SK-N-SH treated with all-trans-retinoic acid at 6 μM for 48 hours (cell line): Measurements from ENCODE around the gene NPR1.

Source experiments
- ATAC-seq: fragments of 200-7000 bp; cut with Tn5 transposase; 3 replicates; pipeline ENCODE4 v1.9.1; 2020; ENCODE audit warnings: mild to moderate bottlenecking, moderate library complexity
- ARNTL ChIP-seq: fragments of 450-650 bp; formaldehyde crosslinking; IDR thresholded peaks from 2 replicates; pipeline ENCODE4 v1.5.0; 2020; ENCODE audit warnings: low read depth, mild to moderate bottlenecking, moderate library complexity, borderline replicate concordance
- BACH2 ChIP-seq: fragments of 250-450 bp; sonication (Bioruptor Pico); IDR thresholded peaks from 2 replicates; pipeline ENCODE4 v1.9.0; 2021; ENCODE audit warnings: mild to moderate bottlenecking, borderline replicate concordance
- CSDC2 ChIP-seq: fragments of 250-450 bp; sonication (Bioruptor Pico); IDR thresholded peaks from 2 replicates; pipeline ENCODE4 v1.5.0; 2020; ENCODE audit warnings: mild to moderate bottlenecking, moderate library complexity
- ESRRG ChIP-seq: fragments of 250-450 bp; sonication (Bioruptor Pico); IDR thresholded peaks from 2 replicates; pipeline ENCODE4 v1.6.1; 2021; ENCODE audit warnings: mild to moderate bottlenecking
- ISL1 ChIP-seq: fragments of 250-450 bp; sonication (Bioruptor Pico); IDR thresholded peaks from 2 replicates; pipeline ENCODE4 v2.1.2; 2022; ENCODE audit warnings: mild to moderate bottlenecking, moderate library complexity
- OSR1 ChIP-seq: fragments of 250-450 bp; sonication (Bioruptor Pico); IDR thresholded peaks from 2 replicates; pipeline ENCODE4 v1.8.0; 2022; ENCODE audit warnings: moderate library complexity, mild to moderate bottlenecking, inconsistent platforms
- SNAI2 ChIP-seq: fragments of 250-450 bp; sonication (Bioruptor Pico); IDR thresholded peaks from 2 replicates; pipeline ENCODE4 v1.5.0; 2020; ENCODE audit warnings: mild to moderate bottlenecking, moderate library complexity
- TCF4 ChIP-seq: fragments of 250-450 bp; sonication (Bioruptor Pico); IDR thresholded peaks from 2 replicates; pipeline ENCODE4 v1.8.0; 2021; ENCODE audit warnings: mild to moderate bottlenecking, moderate library complexity, borderline replicate concordance
- TOX ChIP-seq: fragments of 250-450 bp; sonication (Bioruptor Pico); IDR thresholded peaks from 2 replicates; pipeline ENCODE4 v1.8.0; 2021; ENCODE audit warnings: mild to moderate bottlenecking, moderate library complexity, borderline replicate concordance
- ZC3H10 ChIP-seq: fragments of 250-450 bp; sonication (Bioruptor Pico); IDR thresholded peaks from 2 replicates; pipeline ENCODE4 v1.5.1; 2021; ENCODE audit warnings: mild to moderate bottlenecking, moderate library complexity
- ZFP3 ChIP-seq: fragments of 250-450 bp; sonication (Bioruptor Pico); IDR thresholded peaks from 2 replicates; pipeline ENCODE4 v1.5.0; 2020; ENCODE audit warnings: mild to moderate bottlenecking, moderate library complexity
- ZFP30 ChIP-seq: fragments of 450-650 bp; formaldehyde crosslinking; IDR thresholded peaks from 2 replicates; pipeline ENCODE4 v1.5.0; 2022; ENCODE audit warnings: mild to moderate bottlenecking, moderate library complexity
- ZNF565 ChIP-seq: fragments of 450-650 bp; formaldehyde crosslinking; conservative IDR thresholded peaks from 2 replicates; pipeline ENCODE4 v1.5.0; 2020; ENCODE audit warnings: low read depth, mild to moderate bottlenecking, moderate library complexity
- ZNF70 ChIP-seq: fragments of 450-650 bp; formaldehyde crosslinking; IDR thresholded peaks from 2 replicates; pipeline ENCODE4 v1.5.0; 2020; ENCODE audit warnings: mild to moderate bottlenecking, moderate library complexity
- ZNF8 ChIP-seq: fragments of 450-650 bp; formaldehyde crosslinking; IDR thresholded peaks from 2 replicates; pipeline ENCODE4 v1.5.0; 2020; ENCODE audit warnings: mild to moderate bottlenecking, moderate library complexity
- TF ChIP-seq, protein P1 (sequence below): fragments of 250-450 bp; sonication (Bioruptor Pico); IDR thresholded peaks from 2 replicates; pipeline ENCODE4 v1.5.1; 2020; ENCODE audit warnings: low read depth, mild to moderate bottlenecking, moderate library complexity
- TF ChIP-seq, protein P2 (sequence below): fragments of 250-450 bp; sonication (Bioruptor Pico); IDR thresholded peaks from 2 replicates; pipeline ENCODE4 v1.8.0; 2020; ENCODE audit warnings: mild to moderate bottlenecking, moderate library complexity, borderline replicate concordance
- TF ChIP-seq, protein P3 (sequence below): fragments of 250-450 bp; sonication (Bioruptor Pico); IDR thresholded peaks from 2 replicates; pipeline ENCODE4 v1.5.1; 2021; ENCODE audit warnings: mild to moderate bottlenecking, moderate library complexity
- TF ChIP-seq, protein P4 (sequence below): fragments of 250-450 bp; sonication (Bioruptor Pico); IDR thresholded peaks from 2 replicates; pipeline ENCODE4 v1.8.0; 2021; ENCODE audit warnings: low read depth, mild to moderate bottlenecking, moderate library complexity, borderline replicate concordance
- TF ChIP-seq, protein P5 (sequence below): fragments of 250-450 bp; sonication (Bioruptor Pico); IDR thresholded peaks from 2 replicates; pipeline ENCODE4 v1.5.0; 2020; ENCODE audit warnings: mild to moderate bottlenecking, moderate library complexity

NPR1 gene

DNA sequence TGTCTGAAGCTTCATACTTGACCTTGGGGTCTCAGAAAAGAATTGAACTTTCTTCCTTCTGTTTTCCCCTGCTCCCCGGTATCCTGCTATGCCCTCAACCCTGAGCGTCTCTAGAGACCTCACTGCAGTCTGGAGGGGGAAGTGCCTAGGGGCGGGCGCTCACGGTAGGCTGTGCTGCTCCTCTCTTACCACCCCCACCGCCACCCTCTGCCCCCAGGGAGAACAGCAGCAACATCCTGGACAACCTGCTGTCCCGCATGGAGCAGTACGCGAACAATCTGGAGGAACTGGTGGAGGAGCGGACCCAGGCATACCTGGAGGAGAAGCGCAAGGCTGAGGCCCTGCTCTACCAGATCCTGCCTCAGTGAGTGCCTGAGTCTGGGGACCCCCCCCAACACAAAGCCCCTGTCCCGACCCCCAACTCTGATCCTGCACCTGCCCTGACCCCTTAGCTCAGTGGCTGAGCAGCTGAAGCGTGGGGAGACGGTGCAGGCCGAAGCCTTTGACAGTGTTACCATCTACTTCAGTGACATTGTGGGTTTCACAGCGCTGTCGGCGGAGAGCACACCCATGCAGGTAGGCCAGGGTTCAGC lies 10.3 kb downstream of the NPR1 start:
- TF ChIP-seq ZNF8 (CRISPR knock-in tag) (no peak), SNAI2 (CRISPR knock-in tag) (no peak), TCF4 (no peak), ISL1 (CRISPR knock-in tag) (no peak), TOX (CRISPR knock-in tag) (no peak), ARNTL (CRISPR knock-in tag) (no peak), CSDC2 (CRISPR knock-in tag) (no peak), OSR1 (CRISPR knock-in tag) (no peak), BACH2 (no peak), ESRRG (CRISPR knock-in tag) (no peak), ZNF70 (CRISPR knock-in tag) (no peak), ZFP30 (no peak), ZC3H10 (CRISPR knock-in tag) (no peak)
- TF ChIP-seq, protein P1, sequence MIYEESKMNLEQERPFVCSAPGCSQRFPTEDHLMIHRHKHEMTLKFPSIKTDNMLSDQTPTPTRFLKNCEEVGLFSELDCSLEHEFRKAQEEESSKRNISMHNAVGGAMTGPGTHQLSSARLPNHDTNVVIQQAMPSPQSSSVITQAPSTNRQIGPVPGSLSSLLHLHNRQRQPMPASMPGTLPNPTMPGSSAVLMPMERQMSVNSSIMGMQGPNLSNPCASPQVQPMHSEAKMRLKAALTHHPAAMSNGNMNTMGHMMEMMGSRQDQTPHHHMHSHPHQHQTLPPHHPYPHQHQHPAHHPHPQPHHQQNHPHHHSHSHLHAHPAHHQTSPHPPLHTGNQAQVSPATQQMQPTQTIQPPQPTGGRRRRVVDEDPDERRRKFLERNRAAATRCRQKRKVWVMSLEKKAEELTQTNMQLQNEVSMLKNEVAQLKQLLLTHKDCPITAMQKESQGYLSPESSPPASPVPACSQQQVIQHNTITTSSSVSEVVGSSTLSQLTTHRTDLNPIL (CRISPR knock-in tag) = no peak
- TF ChIP-seq, protein P2, sequence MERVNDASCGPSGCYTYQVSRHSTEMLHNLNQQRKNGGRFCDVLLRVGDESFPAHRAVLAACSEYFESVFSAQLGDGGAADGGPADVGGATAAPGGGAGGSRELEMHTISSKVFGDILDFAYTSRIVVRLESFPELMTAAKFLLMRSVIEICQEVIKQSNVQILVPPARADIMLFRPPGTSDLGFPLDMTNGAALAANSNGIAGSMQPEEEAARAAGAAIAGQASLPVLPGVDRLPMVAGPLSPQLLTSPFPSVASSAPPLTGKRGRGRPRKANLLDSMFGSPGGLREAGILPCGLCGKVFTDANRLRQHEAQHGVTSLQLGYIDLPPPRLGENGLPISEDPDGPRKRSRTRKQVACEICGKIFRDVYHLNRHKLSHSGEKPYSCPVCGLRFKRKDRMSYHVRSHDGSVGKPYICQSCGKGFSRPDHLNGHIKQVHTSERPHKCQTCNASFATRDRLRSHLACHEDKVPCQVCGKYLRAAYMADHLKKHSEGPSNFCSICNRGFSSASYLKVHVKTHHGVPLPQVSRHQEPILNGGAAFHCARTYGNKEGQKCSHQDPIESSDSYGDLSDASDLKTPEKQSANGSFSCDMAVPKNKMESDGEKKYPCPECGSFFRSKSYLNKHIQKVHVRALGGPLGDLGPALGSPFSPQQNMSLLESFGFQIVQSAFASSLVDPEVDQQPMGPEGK (CRISPR knock-in tag) = no peak
- TF ChIP-seq, protein P3, sequence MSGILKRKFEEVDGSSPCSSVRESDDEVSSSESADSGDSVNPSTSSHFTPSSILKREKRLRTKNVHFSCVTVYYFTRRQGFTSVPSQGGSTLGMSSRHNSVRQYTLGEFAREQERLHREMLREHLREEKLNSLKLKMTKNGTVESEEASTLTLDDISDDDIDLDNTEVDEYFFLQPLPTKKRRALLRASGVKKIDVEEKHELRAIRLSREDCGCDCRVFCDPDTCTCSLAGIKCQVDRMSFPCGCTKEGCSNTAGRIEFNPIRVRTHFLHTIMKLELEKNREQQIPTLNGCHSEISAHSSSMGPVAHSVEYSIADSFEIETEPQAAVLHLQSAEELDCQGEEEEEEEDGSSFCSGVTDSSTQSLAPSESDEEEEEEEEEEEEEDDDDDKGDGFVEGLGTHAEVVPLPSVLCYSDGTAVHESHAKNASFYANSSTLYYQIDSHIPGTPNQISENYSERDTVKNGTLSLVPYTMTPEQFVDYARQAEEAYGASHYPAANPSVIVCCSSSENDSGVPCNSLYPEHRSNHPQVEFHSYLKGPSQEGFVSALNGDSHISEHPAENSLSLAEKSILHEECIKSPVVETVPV = no peak
- TF ChIP-seq, protein P4, sequence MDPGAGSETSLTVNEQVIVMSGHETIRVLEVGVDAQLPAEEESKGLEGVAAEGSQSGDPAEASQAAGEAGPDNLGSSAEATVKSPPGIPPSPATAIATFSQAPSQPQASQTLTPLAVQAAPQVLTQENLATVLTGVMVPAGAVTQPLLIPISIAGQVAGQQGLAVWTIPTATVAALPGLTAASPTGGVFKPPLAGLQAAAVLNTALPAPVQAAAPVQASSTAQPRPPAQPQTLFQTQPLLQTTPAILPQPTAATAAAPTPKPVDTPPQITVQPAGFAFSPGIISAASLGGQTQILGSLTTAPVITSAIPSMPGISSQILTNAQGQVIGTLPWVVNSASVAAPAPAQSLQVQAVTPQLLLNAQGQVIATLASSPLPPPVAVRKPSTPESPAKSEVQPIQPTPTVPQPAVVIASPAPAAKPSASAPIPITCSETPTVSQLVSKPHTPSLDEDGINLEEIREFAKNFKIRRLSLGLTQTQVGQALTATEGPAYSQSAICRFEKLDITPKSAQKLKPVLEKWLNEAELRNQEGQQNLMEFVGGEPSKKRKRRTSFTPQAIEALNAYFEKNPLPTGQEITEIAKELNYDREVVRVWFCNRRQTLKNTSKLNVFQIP (CRISPR knock-in tag) = no peak
- no peak for ATAC-seq

DNA sequence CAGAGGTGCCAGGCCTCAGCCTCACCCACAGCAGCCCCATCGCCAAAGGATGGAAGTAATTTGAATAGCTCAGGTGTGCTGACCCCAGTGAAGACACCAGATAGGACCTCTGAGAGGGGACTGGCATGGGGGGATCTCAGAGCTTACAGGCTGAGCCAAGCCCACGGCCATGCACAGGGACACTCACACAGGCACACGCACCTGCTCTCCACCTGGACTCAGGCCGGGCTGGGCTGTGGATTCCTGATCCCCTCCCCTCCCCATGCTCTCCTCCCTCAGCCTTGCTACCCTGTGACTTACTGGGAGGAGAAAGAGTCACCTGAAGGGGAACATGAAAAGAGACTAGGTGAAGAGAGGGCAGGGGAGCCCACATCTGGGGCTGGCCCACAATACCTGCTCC lies 15.0 kb downstream of the NPR1 start:
- ATAC-seq = no peak
- no peak for TF ChIP-seq ISL1 (CRISPR knock-in tag)
- no peak for TF ChIP-seq TOX (CRISPR knock-in tag)
- TF ChIP-seq, protein P1 (CRISPR knock-in tag) = no peak
- TF ChIP-seq ZFP3 = no peak
- TF ChIP-seq BACH2 = no peak
- no peak for TF ChIP-seq ZNF70 (CRISPR knock-in tag)
- no peak for TF ChIP-seq OSR1 (CRISPR knock-in tag)
- TF ChIP-seq ZFP30 = no peak
- TF ChIP-seq, protein P2 (CRISPR knock-in tag) = no peak
- no peak for TF ChIP-seq ESRRG (CRISPR knock-in tag)
- no peak for TF ChIP-seq ZNF8 (CRISPR knock-in tag)
- no peak for TF ChIP-seq ZNF565 (CRISPR knock-in tag)
- TF ChIP-seq, protein P3 = no peak
- TF ChIP-seq, protein P5, sequence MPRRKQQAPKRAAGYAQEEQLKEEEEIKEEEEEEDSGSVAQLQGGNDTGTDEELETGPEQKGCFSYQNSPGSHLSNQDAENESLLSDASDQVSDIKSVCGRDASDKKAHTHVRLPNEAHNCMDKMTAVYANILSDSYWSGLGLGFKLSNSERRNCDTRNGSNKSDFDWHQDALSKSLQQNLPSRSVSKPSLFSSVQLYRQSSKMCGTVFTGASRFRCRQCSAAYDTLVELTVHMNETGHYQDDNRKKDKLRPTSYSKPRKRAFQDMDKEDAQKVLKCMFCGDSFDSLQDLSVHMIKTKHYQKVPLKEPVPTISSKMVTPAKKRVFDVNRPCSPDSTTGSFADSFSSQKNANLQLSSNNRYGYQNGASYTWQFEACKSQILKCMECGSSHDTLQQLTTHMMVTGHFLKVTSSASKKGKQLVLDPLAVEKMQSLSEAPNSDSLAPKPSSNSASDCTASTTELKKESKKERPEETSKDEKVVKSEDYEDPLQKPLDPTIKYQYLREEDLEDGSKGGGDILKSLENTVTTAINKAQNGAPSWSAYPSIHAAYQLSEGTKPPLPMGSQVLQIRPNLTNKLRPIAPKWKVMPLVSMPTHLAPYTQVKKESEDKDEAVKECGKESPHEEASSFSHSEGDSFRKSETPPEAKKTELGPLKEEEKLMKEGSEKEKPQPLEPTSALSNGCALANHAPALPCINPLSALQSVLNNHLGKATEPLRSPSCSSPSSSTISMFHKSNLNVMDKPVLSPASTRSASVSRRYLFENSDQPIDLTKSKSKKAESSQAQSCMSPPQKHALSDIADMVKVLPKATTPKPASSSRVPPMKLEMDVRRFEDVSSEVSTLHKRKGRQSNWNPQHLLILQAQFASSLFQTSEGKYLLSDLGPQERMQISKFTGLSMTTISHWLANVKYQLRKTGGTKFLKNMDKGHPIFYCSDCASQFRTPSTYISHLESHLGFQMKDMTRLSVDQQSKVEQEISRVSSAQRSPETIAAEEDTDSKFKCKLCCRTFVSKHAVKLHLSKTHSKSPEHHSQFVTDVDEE (CRISPR knock-in tag) = no peak
